Activated T-helper 9 cell treated with anti-CD3 and anti-CD28 coated beads, Interleukin-2, amount 50 U/mL, for 16 hours (primary cell): Measurements from ENCODE around the gene INPP5A.
"Not testable (repeated sequence)": the region's sequence is repeated elsewhere in the genome, so short reads cannot be mapped to it uniquely, and the experiment has no call there.

Experiments
- DNase-seq: peaks from one replicate; pipeline ENCODE4 v3.0.0-alpha.2; 2020; ENCODE audit warnings: low read depth

INPP5A gene

DNA sequence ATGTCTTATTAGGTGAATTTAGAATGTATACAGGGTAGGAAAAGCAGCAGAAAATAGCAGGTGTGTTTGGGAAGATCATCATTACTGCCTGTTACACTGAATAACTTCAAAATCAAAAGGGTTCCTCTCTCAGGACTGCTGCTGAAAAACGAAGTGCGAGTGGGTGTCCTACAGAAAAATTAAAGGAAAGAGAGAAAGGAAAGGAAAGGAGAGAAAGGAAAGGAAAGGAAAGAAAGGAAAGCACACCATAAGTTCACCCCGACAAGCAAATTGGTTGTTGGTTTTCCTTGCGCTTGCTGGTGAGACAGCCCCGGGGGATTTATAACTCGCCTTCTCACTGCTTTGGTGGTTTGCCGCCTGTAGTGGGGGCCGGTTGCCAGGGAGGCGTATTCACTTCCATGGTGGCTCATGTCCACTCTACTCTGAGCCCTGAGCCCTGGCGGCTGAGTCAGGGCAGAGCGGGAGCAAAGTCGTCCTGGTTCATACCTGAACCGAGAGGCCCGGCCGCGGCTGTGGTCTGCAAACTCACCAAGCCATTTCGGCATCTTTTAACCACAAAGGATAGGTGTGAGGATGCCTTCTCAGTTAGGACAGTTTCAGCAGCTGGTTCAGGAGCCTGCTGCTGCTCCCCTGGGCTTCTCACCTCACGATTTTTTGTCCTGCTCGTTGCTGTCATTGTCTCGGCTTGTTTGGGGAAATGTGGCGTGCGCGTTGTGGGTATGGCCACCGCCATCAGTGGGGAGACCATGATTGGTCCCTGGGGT, 26.1 kb downstream of the INPP5A start:
- no peak for DNase-seq

DNA sequence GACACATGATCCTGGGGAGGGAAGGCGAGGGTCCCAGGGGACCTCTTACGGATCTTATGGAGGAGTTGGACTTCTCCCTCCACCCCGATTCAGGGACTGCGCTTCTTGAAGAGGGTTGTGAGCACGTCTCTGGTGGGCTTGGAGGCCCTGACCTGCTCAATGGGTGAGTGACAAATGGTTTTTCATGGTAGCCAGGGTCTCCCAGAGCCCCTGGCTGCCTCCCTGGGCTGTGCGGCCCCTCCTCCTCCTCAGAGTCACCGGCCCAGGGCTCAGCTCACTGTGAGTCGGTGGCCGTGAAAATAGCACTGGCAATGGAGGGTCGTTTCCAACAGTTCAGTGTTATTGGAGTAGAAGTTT, 26.6 kb downstream of the INPP5A start:
- DNase-seq, result no peak

GRCh38 chr10:132564690-132565089, 27.1 kb downstream of the INPP5A start:
- DNase-seq, result no peak

DNA sequence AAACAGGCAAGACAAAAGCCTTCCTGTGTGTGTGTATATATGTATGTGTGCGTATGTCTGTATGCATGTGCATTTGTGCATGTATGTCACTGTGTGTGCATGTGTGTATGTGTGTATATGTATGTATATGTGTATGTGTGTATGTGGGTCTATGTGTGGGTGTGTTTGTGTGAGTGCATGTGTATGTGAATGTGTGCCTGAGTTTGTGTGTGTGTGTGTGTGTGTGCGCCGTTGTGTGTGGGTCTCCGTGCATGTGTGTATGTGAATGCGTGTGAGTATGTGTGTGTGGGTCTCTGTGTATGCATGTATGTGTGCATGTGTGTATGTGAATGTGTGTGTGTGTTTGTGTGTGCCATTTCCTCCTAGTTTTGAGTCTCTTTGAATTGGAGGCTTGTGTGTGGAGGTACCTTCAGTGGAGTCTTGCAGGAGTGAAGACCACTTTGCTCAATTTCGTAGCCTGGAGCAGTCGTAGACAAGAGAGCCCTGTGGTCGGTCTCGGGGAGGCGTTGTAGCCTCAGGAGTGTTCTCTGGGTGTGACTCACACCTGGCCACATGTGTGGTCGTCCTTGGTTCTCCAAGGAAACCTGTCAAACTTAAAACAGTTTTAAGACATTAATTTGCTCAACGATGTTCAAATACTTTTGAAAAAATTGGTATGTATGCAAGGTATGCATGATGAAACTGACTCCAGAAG, 28.1 kb downstream of the INPP5A start:
- DNase-seq, result no peak

GRCh38 chr10:132566892-132567291, 29.3 kb downstream of the INPP5A start:
- DNase-seq, result no peak

GRCh38 chr10:132570265-132570664, 32.7 kb downstream of the INPP5A start:
- no peak for DNase-seq

GRCh38 chr10:132570771-132571649, 33.4 kb downstream of the INPP5A start:
- DNase-seq, result no peak

DNA sequence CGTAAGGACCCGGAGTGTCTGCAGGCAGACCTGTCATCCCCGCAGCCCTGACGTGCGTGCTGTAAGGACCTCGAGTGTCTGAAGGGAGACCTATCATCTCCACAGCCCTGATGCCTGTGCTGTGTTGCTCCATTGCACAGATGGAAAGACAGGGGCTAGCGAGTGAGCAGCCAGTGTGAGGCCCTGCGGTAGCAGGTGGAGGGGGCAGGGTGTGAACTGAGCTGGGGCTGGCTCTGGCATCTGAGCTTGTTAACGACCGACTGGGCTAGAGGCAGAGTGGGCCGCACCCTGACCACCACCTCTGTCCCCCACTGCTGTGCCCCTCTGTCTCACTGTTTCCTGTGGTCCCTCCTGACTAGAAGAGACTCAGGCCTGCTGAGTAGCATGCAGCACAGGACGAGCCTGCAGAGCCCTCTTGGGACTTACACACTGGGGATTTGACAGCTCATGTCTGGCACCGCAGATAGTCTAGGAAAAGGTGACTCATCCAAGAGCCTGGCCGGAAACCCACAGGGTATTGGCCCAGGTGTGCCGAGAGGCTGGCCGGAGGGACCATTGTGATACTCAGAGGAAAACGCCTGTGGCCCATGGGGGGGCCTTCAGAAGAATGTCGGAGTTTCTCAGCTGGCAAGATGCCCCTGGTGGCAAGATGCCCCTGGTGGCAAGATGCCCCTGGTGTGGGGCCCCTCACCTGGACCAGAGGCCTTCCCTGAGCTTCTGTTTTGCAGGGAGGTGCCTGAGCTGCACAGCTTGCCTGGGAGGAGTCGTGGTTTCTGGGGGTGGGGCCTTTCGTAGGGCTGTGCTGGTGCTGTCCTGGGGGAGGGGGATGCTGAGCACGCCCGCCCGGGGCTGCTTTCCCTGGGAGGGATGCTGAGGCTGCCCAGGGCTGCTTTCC, 34.3 kb downstream of the INPP5A start:
- DNase-seq, result peak; percentile 44

GRCh38 chr10:132572545-132572937, 35.0 kb downstream of the INPP5A start:
- DNase-seq, result no peak

GRCh38 chr10:132572946-132573345, 35.4 kb downstream of the INPP5A start:
- not testable (repeated sequence) for DNase-seq

- DNase-seq, result no peak
These were observed 36.7 kb downstream of the INPP5A start for GRCh38 chr10:132574288-132574687.

DNA sequence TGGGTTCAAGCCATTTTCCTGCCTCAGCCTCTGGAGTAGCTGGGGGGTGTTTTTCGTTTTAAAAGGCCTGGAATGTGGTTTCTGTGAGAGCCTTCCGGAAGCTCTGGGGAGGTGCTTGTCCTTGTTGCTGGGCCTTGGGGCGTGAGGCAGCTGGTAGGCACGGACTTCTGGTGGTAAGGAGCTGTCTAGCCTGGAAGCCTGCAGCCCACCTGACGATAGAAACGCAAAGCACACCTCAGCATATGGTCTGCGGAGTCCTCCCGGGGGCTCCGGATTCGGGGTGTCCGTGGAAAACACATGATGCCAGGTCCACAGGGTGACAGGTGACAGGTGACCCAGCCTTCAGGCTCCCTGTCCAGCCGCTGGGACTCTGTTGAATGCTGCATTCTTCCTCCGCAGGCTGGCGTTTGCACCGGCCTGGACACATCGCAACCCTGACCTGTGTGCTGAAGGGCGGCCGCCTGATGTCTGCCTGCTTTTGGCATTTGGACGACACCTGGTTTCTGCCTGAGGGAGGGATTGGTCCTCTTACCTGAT, 37.3 kb downstream of the INPP5A start:
- DNase-seq, result no peak

GRCh38 chr10:132575320-132576201, 38.0 kb downstream of the INPP5A start:
- no peak for DNase-seq

- DNase-seq, result no peak
These were observed 39.2 kb downstream of the INPP5A start for GRCh38 chr10:132576671-132577349.

GRCh38 chr10:132577350-132578003, 39.9 kb downstream of the INPP5A start:
- no peak for DNase-seq

- no peak for DNase-seq
These were observed 40.8 kb downstream of the INPP5A start for GRCh38 chr10:132578287-132578951.

- no peak for DNase-seq
These were observed 41.7 kb downstream of the INPP5A start for GRCh38 chr10:132579027-132579859.

GRCh38 chr10:132580143-132580542, 42.6 kb downstream of the INPP5A start:
- no peak for DNase-seq
